MM.1S (cell line): ENCODE measurements around the gene ABCC4.

ENCODE experiments used
- DNase-seq: peaks from one replicate; pipeline ENCODE4 v3.0.0-alpha.2; 2015
- H2AFZ ChIP-seq: fragments of 300-600 bp; sonication (generic); 2 replicates; pipeline ENCODE4 v1.6.0; 2016; ENCODE audit warnings: antibody characterized with exemption, low read length
- H3F3A ChIP-seq: fragments of 300-600 bp; sonication (generic); 2 replicates; pipeline ENCODE4 v1.6.1; 2016; ENCODE audit warnings: mild to moderate bottlenecking, antibody characterized with exemption, low read length, moderate library complexity, mixed read lengths; ENCODE audit not compliant: insufficient read depth
- H3K27ac ChIP-seq: fragments of 300-600 bp; sonication (generic); 2 replicates; pipeline ENCODE4 v1.5.1; 2016; ENCODE audit warnings: mild to moderate bottlenecking, low read length
- H3K27me3 ChIP-seq: fragments of 300-600 bp; sonication (generic); replicated peaks from 2 replicates; pipeline ENCODE4 v1.6.0; 2016; ENCODE audit warnings: low read length; ENCODE audit not compliant: insufficient read depth
- H3K36me3 ChIP-seq: fragments of 300-600 bp; sonication (generic); replicated peaks from 2 replicates; pipeline ENCODE4 v1.6.1; 2016; ENCODE audit warnings: mild to moderate bottlenecking, low read length, mixed read lengths; ENCODE audit not compliant: insufficient read depth
- H3K4me1 ChIP-seq: fragments of 300-600 bp; sonication (generic); 2 replicates; pipeline ENCODE4 v1.6.1; 2016; ENCODE audit warnings: low read length, mixed read lengths
- H3K4me2 ChIP-seq: fragments of 300-600 bp; sonication (generic); 2 replicates; pipeline ENCODE4 v1.6.0; 2016; ENCODE audit warnings: low read depth, low read length
- H3K4me3 ChIP-seq: fragments of 300-600 bp; sonication (generic); 2 replicates; pipeline ENCODE4 v1.5.1; 2016; ENCODE audit warnings: low read length, mixed read lengths
- H3K79me2 ChIP-seq: fragments of 300-600 bp; sonication (generic); 2 replicates; pipeline ENCODE4 v1.6.1; 2016; ENCODE audit warnings: mixed run types, low read length, mixed read lengths
- H3K9ac ChIP-seq: fragments of 300-600 bp; sonication (generic); 2 replicates; pipeline ENCODE4 v1.6.1; 2016; ENCODE audit warnings: low read length, mixed read lengths
- H3K9me2 ChIP-seq: fragments of 300-600 bp; sonication (generic); replicated peaks from 2 replicates; pipeline ENCODE4 v1.6.1; 2016; ENCODE audit warnings: mild to moderate bottlenecking, low read length, mixed read lengths; ENCODE audit not compliant: insufficient read depth
- H3K9me3 ChIP-seq: fragments of 300-600 bp; sonication (generic); replicated peaks from 2 replicates; pipeline ENCODE4 v1.6.1; 2016; ENCODE audit warnings: mild to moderate bottlenecking, low read length, mixed read lengths; ENCODE audit not compliant: insufficient read depth
- H4K20me1 ChIP-seq: fragments of 300-600 bp; sonication (generic); 2 replicates; pipeline ENCODE4 v1.6.1; 2016; ENCODE audit warnings: mild to moderate bottlenecking, low read length, moderate library complexity, mixed read lengths; ENCODE audit not compliant: insufficient read depth
- CTCF ChIP-seq: fragments of 300-600 bp; sonication (generic); IDR thresholded peaks from 2 replicates; pipeline ENCODE4 v1.5.1; 2016; ENCODE audit warnings: antibody characterized with exemption, low read length, mixed read lengths
- EZH2 ChIP-seq: fragments of 300-600 bp; sonication (generic); optimal IDR thresholded peaks from 2 replicates; pipeline ENCODE3; 2017; ENCODE audit warnings: low read depth, mild to moderate bottlenecking, antibody characterized with exemption, low read length, mixed read lengths
- EZH2phosphoT487 ChIP-seq: fragments of 300-600 bp; sonication (generic); IDR thresholded peaks from 2 replicates; pipeline ENCODE4 v1.6.1; 2018; ENCODE audit warnings: antibody characterized with exemption, low read length

The ABCC4 gene

GRCh38 chr13:95100525-95101433 is 200.5 kb downstream of the ABCC4 start:
- no peaks in the 10 kb centered on the region for H3F3A ChIP-seq
- no peak overlapping the region for H2AFZ ChIP-seq
- H3K4me1 ChIP-seq = peaks cover 5% of the 10 kb centered on the region; the same call in 1 of the 2 replicates
- H3K4me2 ChIP-seq = no peak overlapping the region
- H3K4me3 ChIP-seq = no peak overlapping the region
- no peak overlapping the region for H3K9ac ChIP-seq
- no peaks in the 10 kb centered on the region for H3K27me3 ChIP-seq
- H4K20me1 ChIP-seq = no peaks in the 10 kb centered on the region
- H3K27ac ChIP-seq = no peak overlapping the region
- no peak for DNase-seq
- H3K79me2 ChIP-seq = no peaks in the 10 kb centered on the region
- no peaks in the 10 kb centered on the region for H3K36me3 ChIP-seq
- no peaks in the 10 kb centered on the region for H3K9me2 ChIP-seq
- TF ChIP-seq EZH2phosphoT487 = no peak
- no peak for TF ChIP-seq EZH2
- no peak for TF ChIP-seq CTCF
- H3K9me3 ChIP-seq = no peaks in the 10 kb centered on the region

GRCh38 chr13:95099541-95099940 is 201.7 kb downstream of the ABCC4 start:
- TF ChIP-seq CTCF (no peak), EZH2 (no peak), EZH2phosphoT487 (no peak)
- Histone ChIP-seq H3K79me2 (no peaks in the 10 kb centered on the region), H3K4me1 (no peaks in the 10 kb centered on the region)

GRCh38 chr13:95098916-95099315 is 202.3 kb downstream of the ABCC4 start:
- H2AFZ ChIP-seq = no peak overlapping the region
- H3K4me3 ChIP-seq = no peak overlapping the region
- no peaks in the 10 kb centered on the region for H3F3A ChIP-seq
- no peaks in the 10 kb centered on the region for H3K9me3 ChIP-seq
- no peak overlapping the region for H3K27ac ChIP-seq
- H3K4me2 ChIP-seq = no peak overlapping the region
- no peaks in the 10 kb centered on the region for H3K9me2 ChIP-seq
- H3K9ac ChIP-seq = no peak overlapping the region
- no peaks in the 10 kb centered on the region for H3K4me1 ChIP-seq
- no peaks in the 10 kb centered on the region for H3K79me2 ChIP-seq
- no peaks in the 10 kb centered on the region for H3K27me3 ChIP-seq
- no peaks in the 10 kb centered on the region for H3K36me3 ChIP-seq
- no peaks in the 10 kb centered on the region for H4K20me1 ChIP-seq
- no peak for DNase-seq
- TF ChIP-seq EZH2 (no peak), CTCF (no peak), EZH2phosphoT487 (no peak)

More at GRCh38 chr13:95099541-95099940, 201.7 kb downstream of the ABCC4 start:
- H3K9me2 ChIP-seq = no peaks in the 10 kb centered on the region
- no peak overlapping the region for H3K4me2 ChIP-seq
- no peaks in the 10 kb centered on the region for H4K20me1 ChIP-seq
- DNase-seq = no peak
- no peak overlapping the region for H2AFZ ChIP-seq
- H3K9me3 ChIP-seq = no peaks in the 10 kb centered on the region
- no peak overlapping the region for H3K4me3 ChIP-seq
- no peaks in the 10 kb centered on the region for H3F3A ChIP-seq
- H3K36me3 ChIP-seq = no peaks in the 10 kb centered on the region
- no peak overlapping the region for H3K9ac ChIP-seq
- no peak overlapping the region for H3K27ac ChIP-seq
- H3K27me3 ChIP-seq = no peaks in the 10 kb centered on the region
